NCI-H1092 treated with DMSO at 0.1 percent for 48 hours (cell line): ENCODE data around the gene SSTR5.

Experiments
- DNase-seq: peaks from one replicate; lab custom pipeline; 2025; lab: John Stamatoyannopoulos, UW

Gene SSTR5

DNA sequence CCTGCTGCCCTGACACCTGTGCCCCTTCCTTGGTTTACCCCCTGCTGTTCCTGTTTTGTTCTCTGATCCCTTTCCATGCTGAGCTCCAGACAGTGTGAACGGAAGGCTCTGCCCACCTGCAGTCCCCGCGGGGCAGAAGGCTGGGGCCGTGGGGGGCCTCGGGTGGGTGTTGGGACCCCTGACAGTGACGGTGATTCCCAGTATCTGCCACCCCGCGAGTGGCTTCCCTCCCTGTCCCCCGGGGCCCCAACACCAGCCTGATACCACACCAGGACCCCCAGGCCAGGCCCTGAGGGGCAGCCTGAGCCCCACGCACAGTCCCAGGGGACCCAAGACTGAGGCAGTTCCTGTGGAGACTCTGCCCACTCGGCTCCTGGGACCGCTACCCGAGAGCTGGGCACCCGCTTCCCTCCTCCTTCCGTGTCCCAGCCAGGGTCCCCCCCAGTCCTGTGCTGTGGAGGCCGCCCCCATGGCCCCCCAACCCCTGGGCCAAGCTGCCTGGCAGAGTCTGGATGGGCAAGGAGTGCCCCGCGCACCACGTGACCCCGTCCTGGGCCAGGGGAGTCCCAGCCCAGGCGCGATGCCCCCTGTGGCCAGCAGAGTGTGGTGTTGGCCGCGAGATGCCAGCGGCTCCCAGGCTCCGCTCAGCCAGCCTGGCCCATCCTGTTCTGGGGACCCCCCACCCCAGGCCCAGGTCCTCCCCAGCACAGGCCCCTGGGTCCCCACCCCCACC is 33.5 kb downstream of the SSTR5 start:
- peak; percentile 40 for DNase-seq

DNA sequence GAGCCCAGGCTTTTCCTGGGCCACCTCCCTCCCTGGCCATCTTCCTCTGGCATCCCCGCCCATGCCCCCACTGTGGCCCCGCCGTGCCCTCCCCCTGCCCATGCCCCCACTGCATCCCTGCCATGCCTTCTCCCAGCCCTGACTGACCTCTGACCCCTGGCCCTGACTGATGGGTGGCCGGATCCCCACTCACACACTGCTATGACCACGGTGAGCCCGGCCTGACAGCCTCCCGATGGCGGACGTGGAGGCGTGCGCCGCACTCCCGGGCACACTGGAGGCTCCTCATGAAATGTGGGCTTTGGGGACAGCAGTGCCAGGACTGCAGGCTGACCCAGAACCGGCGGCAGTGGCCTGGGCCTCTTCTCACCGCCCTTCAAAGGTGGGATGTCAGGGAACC is 34.1 kb downstream of the SSTR5 start:
- DNase-seq = no peak

DNA sequence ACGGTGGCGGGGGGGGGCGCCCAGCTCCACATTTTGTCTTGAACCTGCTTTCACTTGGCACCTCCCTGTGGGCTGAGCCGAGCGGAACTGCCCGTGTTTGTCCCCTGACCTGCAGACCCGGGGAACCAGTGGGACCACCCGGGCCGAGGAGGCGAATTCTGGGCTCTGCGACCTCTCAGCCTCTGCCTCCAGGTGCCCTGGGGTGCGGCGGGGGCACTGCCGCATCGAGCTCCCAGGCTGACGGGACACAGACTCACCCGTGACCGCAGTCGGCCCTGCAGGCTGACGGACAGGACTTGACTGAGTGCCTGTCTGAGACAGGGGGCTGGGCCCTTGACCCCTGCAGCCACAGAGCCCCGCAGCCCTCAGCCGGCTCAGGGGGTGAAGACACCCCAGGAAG is 34.6 kb downstream of the SSTR5 start:
- no peak for DNase-seq

DNA sequence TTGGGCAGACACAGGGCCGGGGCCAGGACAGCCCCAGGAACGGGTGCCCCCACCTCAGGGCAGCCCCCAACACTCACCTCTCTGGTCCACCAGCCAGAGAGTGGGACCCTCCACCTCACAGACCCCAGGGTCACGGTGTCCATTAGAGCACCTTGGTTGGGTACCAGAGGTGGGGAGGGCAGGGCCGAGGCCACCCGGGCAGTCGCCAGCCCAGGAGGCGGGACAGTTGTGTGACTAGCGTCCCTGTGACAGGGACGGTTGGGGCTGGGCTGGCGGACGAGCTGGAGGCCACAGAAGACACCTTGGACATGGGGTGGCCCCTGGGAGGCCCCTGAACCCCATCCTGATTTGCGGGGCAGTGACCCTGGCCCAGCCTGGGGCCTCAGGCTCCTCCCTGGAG is 35.2 kb downstream of the SSTR5 start:
- DNase-seq = no peak

DNA sequence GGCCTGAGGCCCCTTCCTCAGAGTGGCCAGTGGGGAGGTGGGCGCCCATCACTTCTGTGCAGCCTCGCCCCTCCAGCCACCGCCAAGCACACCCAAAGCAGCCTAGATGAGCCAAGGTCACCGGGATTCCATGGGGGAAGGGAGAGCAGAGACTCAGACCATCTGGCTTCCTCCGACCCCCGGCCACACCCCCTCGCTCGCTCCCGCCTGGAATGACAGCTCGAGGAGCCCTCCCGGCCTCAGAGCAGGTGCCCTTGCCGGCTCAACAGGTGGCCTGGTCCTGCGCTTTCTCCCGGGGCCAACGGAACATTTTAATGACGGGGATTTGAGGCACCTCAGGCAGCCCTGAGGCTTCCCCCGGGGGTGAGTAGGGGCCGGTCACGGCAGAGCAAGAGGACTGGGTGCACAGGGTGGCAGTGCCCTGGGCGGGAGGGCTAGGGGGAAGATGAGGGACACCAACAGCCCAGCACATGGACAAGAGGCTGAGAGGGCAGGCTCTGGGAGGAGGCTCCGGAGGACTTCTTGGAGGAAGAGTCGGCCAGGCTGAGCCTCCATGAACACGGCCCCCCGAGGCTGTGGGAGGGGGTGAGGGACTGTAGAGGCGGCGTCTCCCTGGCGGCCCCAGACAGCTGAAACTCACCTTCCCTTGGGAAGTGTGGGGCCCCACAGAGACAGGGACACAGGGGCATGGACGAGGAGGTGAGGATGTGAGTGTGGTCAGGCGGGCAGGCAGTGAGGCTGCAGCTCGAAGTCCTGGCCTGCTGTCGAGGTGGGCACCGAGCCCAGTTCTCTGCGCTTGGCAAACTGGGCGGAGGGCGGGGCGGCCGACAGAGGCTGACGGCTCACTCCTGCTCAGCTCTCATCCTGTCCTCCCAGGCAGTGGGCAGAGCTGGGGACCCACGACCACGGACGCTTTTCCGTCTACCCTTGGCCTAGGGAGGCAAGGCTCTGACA is 36.0 kb downstream of the SSTR5 start:
- DNase-seq = peak; percentile 82

- DNase-seq = no peak
Observed at GRCh38 chr16:1109648-1110047, 37.1 kb downstream of the SSTR5 start.

DNA sequence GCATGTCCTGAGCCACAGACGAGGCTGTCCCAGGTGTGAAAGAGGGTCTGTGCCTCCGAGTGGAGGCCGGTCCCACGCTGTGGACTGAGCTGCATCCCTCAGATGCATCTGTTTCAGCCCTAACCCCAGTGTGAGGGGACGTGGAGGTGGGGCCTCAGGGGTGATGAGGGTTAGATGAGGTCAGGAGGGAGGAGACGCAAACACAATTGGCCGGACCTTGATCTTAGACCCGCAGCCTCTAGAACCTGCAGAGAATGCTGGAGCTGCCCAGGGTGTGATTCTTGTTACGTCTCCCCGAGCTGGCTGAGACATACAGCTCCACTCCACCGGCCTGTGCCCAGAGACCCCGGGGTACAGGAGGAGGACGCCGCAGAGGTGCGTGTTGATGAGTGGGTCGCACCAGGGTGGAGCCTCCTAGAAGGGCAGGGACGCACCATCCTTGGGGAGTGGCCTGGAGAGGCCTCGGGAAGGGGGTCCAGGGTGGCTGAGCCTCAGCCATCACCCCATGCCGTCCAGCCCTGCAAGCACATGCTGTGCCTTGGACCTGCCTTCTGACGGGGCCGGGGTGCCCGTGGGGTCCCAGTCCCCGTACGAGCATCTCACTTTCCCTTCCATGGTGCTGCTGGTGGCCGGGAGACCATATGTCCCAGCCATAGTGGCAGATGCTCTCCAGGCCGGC is 40.1 kb downstream of the SSTR5 start:
- no peak for DNase-seq

- no peak for DNase-seq
Observed at GRCh38 chr16:1113489-1113888, 40.9 kb downstream of the SSTR5 start.

DNA sequence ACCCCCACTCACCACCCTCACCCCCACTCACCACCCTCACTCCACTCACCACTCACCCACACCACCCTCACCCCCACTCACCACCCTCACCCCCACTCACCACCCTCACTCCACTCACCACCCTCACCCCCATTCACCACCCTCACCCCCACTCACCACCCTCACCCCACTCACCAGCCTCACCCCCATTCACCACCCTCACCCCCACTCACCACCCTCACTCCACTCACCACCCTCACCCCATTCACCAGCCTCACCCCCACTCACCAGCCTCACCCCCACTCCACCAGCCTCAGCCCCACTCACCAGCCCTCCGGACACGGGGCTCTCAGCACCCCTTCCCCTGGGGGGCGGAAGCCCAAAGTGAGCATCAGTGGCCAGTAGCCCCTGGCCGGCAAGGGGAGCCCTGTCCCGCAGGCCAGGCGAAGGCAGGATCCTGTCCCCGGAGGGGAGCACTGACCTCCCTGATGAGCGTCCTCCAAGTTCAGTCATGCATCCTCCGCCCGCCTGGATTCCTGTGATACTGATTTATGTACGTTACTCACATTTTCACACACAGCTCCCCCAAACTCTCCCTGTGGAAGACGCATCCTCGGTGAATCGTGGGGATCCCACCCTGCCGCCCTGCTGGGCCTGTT is 41.5 kb downstream of the SSTR5 start:
- DNase-seq = no peak

DNA sequence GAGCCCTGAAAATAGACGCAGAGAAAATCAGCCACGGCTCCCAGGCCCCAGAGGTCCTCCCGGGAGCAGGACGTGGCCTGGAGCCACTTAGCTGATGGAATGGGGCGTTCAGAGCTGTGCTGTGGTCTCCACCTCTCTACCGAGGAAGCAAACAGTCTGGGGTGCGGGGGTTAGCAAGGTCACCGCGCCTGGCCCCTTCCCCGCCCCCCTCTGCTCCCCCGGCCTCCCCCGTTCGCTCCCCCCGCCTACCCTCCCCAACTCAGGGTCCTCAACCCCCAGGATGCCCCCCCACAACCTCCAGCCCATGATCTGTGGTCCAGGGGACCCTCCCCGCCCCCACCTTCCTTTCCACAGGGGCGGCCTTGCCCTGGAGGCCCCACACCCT is 44.1 kb downstream of the SSTR5 start:
- no peak for DNase-seq

- DNase-seq = no peak
Observed at GRCh38 chr16:1117176-1117900, 44.8 kb downstream of the SSTR5 start.

DNA sequence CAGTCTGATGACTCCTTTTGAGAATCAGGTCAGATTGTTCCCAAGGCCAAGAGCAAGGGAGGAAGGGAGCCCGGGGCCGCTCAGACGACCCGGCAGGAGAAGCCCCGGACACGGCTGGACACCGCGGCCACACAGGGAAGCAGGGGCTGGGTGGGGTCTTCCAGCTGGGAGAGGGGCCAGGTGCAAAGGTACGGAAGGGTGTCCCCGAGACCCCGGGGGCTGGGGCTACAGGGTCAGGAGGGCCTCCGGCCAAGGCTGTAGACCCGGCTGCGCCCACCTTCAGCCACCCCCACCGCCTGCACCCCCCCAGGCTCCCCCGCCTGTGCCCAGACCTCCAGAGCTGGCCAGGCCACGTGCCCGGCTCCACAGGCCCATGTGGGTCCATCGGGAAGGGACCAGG is 45.4 kb downstream of the SSTR5 start:
- no peak for DNase-seq

- no peak for DNase-seq
Observed at GRCh38 chr16:1119129-1119528, 46.6 kb downstream of the SSTR5 start.

GRCh38 chr16:1119766-1120576 is 47.4 kb downstream of the SSTR5 start:
- no peak for DNase-seq

- DNase-seq = no peak
Observed at GRCh38 chr16:1120577-1120941, 48.0 kb downstream of the SSTR5 start.

DNA sequence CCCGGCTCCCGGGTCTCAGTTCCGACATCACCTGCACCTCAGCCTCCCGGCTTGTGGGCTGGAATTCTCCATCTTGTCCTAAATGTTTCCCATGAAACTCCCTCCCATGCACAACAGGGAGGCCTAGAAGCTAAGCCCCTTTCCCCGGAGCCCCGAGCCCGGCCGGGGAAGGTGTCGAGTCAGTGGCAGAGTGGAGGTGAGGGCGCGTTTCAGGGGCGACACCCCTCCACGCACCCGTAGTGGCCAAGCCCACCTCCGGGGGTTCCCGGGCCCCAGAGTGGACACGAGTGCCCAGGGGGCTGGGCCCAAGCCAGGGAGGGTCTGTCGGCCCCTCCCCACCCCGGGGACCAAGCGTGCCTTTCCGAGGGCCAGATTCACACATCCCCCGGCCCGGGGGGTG is 48.5 kb downstream of the SSTR5 start:
- DNase-seq = no peak

- DNase-seq = no peak
Observed at GRCh38 chr16:1121601-1122397, 49.3 kb downstream of the SSTR5 start.

- DNase-seq = no peak
Observed at GRCh38 chr16:1122398-1122765, 49.8 kb downstream of the SSTR5 start.

DNA sequence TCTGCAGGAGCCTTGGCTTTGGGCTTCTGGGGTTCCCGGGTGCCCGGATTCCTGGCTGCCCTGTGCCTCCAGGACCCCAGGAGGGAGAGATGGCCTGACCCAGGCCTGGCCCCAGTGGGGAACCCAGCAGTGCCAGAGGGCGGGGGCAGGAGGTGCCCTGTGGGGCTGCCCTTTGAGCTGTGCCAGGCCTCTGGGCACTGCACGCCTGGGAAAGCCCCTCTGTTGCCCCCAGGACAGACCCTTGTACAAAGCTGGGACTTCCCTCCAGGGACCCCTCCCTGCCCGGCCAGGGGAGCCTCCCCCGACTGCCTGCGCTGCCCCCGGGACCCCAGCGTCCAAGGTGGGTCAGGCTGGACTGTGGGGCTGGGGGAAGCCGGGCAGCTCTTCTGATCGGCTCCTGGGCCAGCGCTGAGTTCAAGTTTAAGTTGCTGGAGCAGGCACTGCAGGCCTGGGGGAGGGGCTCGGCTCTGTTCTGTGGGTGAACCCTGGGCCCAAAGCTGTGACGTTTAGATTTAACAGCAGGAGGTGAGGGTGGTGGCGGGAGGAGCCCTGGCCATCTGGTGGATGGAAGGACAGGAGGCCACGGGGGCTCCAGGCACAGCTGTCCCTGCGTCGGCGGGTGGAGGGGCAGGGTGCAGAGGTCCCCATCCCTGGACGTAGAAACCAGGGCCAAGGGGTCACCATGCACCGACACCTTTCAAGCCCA is 51.1 kb downstream of the SSTR5 start:
- no peak for DNase-seq
